ENCODE data around the gene FXYD7.

GRCh38 chr19:35109395-35110112 is 33.5 kb upstream of the FXYD7 start:
- TF ChIP-seq CTCF (conservative IDR thresholded peaks at IDR 0.05 in 1 of 2, IDR thresholded peaks at IDR 0.05 in 1 of 2; ENCODE audit: low read depth in 1 of 2, low read length in 2 of 2): no peak
- TF ChIP-seq EZH2 (IDR thresholded peaks at IDR 0.05; ENCODE audit: low read length, missing control alignments): no peak

Data from fibroblast of lung (primary cell).